ENCODE data around the gene MDM2. TPM values are rescaled to one million over a fixed set of nuclear protein-coding genes. Genes with fewer than 3 reads are reported as not detected.

Gene MDM2
- total and polyA plus RNA-seq, 2 of the 8 experiments (the other 6 are each of a cell fraction or from before 2014, with no cell fraction given) = 15.1 to 115 TPM

- no peak for TF ChIP-seq HDAC2 (IDR thresholded peaks at IDR 0.05; ENCODE audit: borderline replicate concordance in 1 of 2, low read depth in 2 of 2, low read length in 2 of 2)
These were observed 77.4 kb downstream of the MDM2 start (continued) for GRCh38 chr12:68885381-68885780.

Measured in H1 (cell line).